ENCODE data around the gene ABLIM3. TPM values are rescaled to one million over a fixed set of nuclear protein-coding genes. Genes with fewer than 3 reads are reported as not detected.

ABLIM3 gene
- not detected in 2 replicates for total RNA-seq

DNA sequence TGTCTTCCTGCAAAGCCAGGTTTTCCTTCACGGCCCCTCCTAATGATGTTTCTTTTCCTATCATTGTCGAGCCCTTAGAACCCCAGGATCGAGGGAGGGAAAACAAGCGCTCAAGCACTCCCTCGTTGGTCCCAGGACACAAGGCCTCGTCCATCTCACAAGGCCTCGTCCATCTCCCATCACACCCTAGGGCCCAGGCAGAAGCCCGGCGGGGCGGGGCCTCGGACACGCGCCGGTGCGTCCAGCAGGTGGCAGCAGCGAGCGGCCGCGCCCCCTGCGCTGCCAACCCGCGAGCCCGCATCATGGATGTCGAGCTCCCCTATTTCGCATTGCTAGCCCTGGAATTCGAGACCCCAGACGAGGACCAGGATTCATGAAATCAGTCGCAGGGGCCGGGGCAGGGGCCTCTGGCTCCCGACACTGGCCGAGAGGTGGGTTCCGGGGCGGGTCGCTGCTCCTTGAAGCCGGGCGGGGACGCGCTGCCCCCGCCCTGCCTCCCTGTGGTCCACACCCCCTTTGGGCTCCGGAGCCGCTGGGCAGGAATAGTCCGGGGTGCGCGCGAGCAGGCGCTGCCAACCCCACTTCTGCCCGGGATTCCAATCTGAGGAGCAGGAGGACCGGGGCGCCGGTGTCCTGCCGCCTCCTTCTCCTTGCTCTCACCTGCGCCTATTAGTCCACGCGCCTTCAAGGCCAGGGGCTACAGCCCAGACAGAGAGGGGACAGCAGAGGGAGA is at the start of gene ABLIM3:
ABLIM3 (plus strand) TSS at position 270 of the 733 bp plus-strand sequence. CDS start 603 bp downstream, outside the sequence.
- intact Hi-C loops (cut with micrococcal nuclease), result loop anchor here (1.0 to 5.0 kb wide), 3 partner anchors 123 to 421 kb away; no protein-coding TSS in a partner anchor

DNA sequence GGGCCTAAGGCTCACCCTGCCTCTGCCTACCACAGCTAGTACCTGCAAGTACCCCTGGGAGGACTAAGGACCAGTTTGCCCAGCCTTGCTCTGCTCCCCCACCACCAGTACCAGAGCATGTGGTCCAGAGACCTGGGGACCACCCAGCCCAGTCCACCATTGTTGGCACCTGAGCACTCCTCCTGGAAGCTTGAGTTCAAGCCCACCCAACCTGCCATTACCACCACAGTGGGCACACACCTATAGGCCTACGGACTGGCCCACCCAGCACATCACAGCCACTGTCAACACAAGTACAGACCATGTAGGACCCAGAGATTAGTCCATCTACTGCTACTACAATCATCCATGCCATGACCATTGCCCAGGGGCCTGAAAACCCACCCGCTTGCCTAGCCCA is 47.7 kb upstream of the ABLIM3 start:
- intact Hi-C loops (cut with micrococcal nuclease), result no loop called here

DNA sequence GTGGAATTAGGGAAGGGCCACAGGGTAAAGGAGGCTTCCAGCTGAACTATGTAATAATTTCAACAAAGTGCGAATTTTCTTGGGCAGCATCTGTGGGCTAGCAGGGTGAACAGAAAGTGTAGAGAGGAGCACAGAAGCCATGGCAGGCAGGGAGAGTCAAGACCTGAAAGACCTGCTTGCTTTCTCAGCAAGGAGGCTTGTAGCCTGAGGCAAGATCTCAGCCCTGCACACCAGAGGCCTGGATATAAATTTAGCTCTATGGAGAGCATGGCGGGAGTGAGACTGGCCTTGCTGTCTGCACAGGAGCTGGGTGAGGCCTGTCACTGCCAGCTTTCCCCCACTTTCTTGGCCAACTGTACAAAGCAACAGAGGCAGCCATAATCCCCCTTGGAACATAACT is 46.3 kb upstream of the ABLIM3 start:
- intact Hi-C loops (cut with micrococcal nuclease), result no loop called here

DNA sequence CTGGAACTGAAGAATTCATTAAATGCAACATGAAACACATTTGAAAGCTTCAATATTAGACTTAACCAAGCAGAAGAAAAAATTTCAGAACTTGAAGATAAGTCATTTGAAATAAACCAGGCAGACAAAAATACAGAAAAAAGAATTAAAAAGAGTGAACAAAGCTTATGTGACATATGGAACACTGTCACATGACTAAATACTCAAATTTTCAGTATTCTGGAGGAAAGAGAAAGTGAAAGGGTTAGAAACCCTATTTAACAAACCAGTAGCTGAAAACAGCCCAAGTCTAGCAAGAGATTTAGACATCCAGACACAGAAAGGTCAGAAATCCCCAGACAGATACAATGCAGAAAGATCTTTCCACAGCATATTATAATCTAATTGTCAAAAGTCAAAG is 41.4 kb upstream of the ABLIM3 start:
- intact Hi-C loops (cut with micrococcal nuclease), result no loop called here

DNA sequence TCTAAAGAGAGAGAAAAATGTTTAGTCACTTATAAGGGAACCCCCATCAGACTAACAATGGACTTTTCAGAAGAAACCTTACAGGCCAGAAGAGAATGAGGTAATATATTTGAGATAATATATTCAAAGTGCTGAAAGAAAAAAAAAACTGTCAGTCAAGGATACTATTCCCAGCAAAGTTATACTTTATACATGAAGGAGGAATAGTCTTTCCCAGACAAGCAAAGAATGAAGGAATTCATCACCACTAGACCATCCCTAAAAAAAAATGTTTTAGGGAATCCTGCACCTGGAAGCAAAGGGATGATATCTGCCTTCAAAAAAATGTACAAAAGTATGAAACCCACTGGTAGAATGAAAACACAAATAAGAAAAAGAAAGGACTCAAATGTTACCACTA is 41.0 kb upstream of the ABLIM3 start:
- intact Hi-C loops (cut with micrococcal nuclease), result no loop called here

DNA sequence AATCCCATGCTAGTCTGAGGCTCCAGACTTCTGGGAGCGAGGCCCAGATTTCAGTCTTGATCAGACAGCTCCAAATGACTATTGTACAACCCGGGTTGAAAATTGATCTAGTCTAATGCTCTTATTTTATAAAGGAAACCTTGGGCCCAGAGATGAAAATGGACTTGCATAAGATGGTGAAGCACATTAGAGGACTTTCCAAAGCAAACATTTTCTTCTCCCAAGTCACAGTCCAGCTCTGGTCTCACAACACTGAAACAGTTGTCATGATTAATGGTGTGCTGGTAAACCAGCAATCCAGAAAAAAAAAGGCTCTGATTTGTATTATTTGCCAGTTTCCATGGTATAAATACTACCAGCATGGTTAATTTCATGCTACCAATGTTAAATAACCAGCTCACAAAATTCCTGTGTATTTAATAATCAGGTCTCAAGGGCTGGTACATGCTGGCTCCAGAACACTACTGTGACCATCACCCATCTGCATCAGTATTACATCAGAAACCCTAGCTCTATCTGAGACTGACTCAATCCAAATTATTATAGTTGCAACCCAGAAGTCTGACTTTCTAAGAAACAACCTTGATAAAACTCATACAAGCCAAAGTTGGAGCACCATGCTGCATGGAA is 32.5 kb upstream of the ABLIM3 start:
- intact Hi-C loops (cut with micrococcal nuclease), result no loop called here

DNA sequence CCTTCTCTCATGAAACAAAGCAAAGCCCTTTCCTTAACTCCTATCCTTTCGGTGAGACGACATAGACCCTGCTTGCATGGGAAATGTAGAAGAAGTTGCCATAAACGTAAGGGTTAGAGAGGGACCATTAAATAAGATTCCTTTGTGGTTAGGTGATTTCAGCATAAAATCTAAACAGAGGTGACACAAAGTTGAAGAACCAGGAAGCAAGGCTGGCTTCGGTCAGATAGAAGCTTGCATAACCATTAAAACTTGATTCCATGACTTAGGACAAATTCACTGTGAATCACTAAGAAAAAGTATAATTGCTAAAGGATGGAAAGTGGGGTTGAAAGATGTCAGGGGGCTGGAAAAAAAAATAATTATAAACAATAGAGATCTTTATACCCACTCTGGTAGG is 30.9 kb upstream of the ABLIM3 start:
- intact Hi-C loops (cut with micrococcal nuclease), result loop anchor here (10.0 kb wide), 2 partner anchors 286 to 936 kb away; partner anchors contain the start of gene ADRB2

DNA sequence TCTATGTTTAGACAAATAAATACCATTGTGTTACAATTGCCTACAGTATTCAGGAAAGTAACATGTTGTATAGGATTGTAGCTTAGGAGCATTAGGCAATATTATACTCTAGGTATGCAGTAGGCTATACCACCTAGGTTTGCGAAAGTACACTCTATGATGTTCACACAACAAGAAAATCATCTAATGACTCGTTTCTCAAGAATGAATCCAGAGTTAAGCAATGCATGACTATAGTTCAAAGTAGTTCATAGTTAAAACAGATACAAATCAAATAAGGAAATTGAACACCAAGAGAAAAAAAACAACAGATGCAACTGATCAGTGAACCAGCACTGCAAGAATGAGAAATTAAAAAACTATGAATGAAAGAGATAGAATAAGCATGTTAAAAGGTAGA is 27.6 kb upstream of the ABLIM3 start:
- intact Hi-C loops (cut with micrococcal nuclease), result loop anchor here (1.0 to 10.0 kb wide), 5 partner anchors 76 to 939 kb away; partner anchors contain the start of gene ADRB2

DNA sequence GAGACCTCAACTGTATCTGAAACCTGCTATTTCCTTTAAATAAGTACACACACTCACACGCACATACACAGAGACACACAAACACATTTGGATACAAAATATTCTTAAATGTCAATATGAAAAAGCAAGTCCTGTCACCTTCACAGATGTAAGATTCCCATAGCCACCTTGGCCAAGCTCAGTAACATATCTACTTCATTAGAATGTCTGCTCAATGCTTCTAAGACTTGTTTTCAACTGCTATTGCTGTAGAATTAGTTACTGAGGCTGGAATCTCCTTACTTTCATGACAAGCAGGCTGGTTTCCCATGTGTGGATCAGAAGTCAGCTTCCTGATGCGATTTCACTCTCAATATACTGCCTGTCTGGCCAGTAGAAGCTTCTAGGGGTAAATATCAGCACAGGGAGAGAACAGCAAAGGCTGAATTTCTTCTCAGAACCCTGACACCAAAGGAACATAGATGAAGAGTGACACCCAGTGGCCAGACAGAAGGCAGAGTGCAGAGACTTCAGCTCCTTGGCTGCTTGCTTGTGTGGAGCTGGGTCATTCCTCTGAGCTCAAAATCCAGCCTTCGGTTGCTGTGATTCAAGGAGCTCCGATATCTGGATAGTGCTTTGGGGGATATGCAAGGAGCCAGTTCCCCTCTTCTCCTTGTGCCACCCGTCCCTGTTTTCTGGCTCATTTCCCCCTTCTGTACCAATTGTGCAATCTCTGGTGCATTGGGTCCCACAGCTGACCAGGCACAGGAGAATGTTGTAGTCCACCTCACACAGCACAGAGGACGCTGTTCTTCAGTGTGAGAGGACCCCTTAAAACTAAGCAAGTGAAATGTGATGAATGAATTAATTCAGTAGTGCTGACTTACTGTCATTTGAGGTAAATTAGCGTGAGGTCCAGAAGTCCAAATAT is 26.6 kb upstream of the ABLIM3 start:
- intact Hi-C loops (cut with micrococcal nuclease), result loop anchor here (1.0 to 10.0 kb wide), 5 partner anchors 77 to 940 kb away; partner anchors contain the start of gene ADRB2

DNA sequence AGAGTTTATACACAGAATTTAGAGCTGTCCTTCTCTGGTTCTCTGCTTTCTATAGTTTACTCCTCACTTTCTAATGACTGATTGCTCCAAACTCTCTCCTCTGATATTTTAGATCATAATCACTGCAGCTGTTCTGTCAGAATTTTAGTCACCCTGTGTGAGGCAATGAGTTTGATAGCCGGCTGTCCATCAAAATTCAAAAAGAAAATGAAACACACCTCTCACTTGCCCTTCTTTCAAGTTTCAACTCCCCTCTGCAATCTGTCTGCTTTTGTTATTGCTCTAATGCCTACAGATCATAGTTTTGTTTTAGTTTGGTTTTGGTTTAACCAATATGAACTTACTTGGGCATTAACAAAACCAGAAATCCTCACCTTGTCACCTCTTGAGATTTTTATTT is 23.3 kb upstream of the ABLIM3 start:
- intact Hi-C loops (cut with micrococcal nuclease), result loop anchor here (10.0 kb wide), 2 partner anchors 293 to 943 kb away; partner anchors contain the start of gene ADRB2

DNA sequence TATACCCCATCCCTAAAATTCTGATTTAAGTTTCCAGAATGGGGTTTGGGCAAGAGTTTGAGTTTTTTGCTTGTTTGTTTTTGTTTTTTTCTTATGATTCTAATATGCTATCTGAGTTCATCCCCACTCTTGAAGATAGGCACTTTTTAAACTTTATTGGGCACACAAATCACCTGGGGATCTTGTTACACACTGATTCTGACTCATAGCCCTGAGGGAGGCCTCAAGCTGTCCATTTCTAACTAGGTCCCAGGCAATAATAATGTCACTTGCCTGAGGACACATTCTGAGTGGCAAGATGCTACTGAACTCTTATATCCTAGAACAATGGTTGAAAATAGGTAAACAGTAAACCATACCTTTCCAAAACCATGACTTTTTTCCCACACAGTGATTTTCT is 22.8 kb upstream of the ABLIM3 start:
- intact Hi-C loops (cut with micrococcal nuclease), result loop anchor here (10.0 kb wide), 2 partner anchors 294 to 944 kb away; partner anchors contain the start of gene ADRB2

DNA sequence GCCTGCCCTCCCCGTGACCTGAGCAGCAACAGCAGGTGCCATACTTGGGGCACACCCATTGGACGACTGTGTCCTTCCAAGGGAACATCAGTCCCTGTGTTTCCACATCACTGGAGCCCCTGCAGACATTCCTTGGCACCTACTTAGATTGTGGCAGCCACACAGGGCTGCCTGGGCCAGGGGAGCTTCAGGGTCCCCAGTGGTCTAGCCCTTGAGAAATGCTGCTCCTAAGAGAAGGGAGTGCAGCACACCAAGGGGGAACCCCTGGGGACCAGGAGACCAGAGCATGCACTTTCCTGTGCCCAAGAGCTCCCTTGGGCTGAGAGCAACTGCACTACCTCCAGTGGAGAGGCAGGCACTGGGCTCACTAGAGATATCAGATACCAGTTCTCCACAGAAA is 20.1 kb upstream of the ABLIM3 start:
- intact Hi-C loops (cut with micrococcal nuclease), result no loop called here

DNA sequence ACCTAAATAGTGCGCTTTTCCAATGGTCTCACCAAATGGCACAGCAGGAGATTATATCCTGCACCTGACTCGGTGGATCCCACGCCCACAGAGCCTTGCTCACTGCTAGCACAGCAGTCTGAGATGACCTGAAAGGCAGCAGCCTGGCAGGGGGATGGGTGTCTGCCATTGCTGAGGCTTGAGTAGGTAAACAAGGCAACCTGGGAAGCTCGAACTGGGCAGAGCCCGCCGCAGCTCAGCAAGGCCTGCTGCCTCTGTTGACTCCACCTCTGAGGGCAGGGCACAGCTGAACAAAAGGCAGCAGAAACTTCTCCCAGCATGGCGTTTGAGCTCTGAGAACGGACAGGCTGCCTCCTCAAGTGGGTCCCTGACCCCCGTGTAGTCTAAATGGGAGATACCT is 18.1 kb upstream of the ABLIM3 start:
- intact Hi-C loops (cut with micrococcal nuclease), result no loop called here

DNA sequence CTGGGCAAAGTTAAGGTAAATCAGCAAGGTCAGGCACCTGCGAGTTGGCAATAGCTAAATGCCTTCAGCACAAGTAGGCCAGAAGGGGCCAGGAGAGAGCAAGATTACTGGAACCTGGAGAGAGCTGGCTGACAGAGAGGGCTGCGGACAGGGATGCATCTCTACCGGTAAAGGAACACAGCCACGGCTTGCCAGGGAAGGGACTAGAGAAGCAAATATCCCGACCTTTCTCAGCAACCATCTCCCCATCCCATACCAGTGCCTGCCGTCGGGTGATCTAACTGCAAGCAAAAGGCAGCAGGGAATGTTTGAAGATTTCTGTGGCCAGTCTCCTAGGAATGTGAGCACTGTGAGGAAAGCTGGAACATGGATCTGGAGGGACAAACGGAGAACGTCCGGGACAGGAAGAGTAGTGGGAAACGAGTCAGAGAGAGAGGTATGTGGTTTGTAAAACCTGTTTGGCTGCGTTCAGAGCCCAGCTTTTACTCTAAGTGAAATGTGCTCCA is 15.9 kb upstream of the ABLIM3 start:
- intact Hi-C loops (cut with micrococcal nuclease), result no loop called here

DNA sequence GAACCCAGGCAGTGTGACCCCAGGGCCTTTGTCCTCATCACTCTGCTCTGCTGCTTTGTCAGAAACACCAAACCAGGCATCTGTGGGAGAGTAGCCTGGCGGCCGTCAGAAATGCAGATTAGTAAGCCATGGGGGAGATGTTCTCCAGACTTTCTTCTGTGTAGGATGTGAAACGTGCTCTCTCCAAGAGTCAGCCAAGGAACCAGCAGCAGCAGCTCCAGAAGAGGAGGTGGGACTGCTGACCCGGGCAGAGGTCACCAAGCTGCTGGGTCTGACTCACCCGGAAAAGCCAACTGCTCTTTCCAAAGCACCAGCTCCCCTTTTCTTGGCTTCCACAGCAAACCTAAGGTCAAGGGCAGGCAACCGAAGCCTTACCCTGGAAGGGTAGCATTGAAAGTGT is 14.4 kb upstream of the ABLIM3 start:
- intact Hi-C loops (cut with micrococcal nuclease), result no loop called here

DNA sequence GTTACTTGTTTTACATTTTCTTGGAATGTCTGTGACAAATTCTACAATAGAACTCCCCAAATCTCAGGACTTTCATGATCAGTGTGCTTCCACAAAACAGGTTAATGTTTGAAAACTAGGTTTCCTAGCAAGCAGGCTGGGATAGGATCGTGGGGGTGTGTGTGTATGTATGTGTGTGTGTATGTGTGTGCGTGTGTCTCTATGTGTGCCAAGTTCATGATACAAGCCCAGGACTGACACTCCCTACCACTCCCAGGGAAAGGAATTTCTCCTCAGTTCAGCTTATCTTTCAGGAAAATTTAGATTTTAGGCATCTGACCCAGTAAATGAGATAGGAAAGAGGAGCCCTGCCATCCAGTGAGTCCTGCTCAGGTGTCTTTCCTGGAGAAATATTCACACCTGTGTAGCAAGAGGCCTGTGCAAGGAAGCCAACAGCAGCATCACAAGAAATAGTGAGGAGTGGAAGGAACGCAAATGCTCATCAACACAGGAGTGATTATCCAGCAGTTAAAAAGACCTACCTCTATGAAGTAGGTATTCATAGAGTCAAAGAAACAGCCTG is 13.8 kb upstream of the ABLIM3 start:
- intact Hi-C loops (cut with micrococcal nuclease), result no loop called here

DNA sequence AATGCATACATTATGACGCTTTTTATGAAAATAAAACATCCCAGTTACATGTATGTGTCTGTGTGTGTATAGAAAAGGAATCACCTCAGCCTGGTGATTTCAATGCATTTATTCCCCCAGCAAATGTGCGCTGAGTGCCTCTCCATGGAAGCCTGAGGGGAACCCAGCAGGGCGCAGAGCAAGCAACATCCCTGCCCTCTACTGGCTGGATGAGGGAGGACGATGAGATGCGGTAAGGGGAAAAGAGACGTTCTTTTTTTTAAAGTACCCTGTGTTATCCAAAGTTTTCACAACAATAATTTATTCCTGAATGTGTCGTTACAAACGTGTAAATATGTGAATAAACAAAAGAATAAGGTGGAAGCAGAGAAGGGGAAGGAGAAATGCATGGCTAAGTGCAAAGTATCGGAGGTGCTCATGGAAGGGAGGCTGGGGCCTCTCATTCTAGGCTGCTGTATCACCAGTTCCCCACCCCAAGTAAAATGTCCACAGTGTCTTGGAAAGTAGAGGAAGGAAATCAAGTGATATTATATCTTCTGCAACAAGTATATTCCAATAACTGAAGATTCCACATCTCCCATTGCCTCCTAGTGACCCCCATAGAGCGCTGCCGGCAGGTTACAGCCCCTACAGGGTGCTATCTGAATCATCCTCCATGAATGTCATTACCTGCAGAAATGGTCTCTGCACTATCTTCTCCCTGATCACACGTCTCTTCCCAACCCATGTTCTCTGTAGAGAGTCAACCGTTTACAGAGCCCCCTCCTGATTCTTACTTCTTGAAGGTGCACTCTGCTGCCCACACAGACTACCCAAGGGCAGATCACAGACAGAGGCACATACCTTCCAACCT is 13.0 kb upstream of the ABLIM3 start:
- intact Hi-C loops (cut with micrococcal nuclease), result no loop called here

DNA sequence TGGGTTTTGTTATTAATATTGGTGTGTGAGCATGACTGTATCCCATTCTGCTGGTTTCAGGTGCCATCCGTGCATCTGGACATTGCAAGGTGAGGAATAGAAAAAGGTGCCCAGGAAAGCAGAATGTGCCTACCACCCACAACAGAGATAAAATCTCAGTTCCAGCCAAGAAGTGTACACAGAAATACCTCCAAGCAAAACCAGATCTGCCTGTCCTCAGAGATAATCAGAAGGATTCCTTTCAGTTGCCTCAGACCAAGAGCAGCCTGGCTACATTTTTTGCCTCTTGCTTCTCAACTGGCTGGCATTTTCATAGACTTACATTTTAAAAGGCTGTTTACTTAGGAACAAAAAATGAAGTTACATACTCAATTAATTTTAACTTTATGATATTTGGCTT is 12.1 kb upstream of the ABLIM3 start:
- intact Hi-C loops (cut with micrococcal nuclease), result no loop called here

DNA sequence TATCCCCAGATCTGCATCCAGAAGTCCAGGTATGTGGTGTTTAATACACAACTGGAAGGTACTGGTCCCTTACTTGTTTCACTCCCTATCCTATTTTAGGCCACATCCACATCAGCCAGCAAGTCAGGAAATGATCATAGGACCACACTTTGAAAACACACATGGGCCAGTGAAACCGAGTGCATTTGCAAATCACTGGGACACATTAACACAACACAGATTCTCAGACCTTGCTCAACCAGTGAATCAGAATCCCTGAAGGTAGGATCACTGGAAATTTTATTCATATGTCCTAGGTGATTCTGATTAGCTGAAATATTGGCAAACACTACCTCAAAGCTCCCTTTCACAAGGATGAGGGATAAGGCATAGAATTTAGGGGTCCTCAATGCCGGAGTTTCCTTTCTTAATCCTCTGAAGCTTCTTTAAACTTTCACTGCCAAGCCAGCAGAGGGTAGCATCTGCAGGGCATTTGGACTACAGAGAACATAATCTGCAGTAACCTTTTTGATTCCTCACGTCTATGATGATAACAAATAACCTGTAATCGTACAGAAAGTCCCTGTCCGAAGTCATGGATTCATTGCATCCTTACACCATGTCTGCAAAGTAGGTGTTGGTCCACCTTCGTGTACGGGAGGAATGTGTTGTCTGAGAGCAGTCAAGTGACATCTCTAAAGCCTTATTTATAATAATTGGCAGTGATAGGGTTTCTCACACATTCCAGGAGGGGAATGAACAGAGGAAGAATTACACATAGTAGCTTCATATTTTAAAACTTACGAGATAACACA is 11.0 kb upstream of the ABLIM3 start:
- intact Hi-C loops (cut with micrococcal nuclease), result no loop called here
